Testis (tissue), 3 donors: ENCODE data around the gene POLN. TPM values are rescaled to one million over a fixed set of nuclear protein-coding genes. Genes with fewer than 3 reads are reported as not detected.

ENCODE experiments used
- DNase-seq: peaks from one replicate; pipeline ENCODE4 v3.0.0-alpha.2; 2019
- H3K27ac ChIP-seq, 2 donors: fragments of 200-600 bp; sonication (generic); one replicate each; pipeline ENCODE4 v1.5.1; 2019
- H3K27me3 ChIP-seq: fragments of 200-600 bp; sonication (generic); one replicate; pipeline ENCODE4 v1.5.1; 2019
- H3K36me3 ChIP-seq: fragments of 200-600 bp; sonication (generic); one replicate; pipeline ENCODE4 v1.5.1; 2017; ENCODE audit warnings: low read depth; ENCODE audit errors: missing control alignments
- H3K4me1 ChIP-seq: fragments of 200-600 bp; sonication (generic); one replicate; pipeline ENCODE4 v1.5.1; 2019
- H3K4me3 ChIP-seq, 2 donors: fragments of 200-600 bp; sonication (generic); one replicate each; pipeline ENCODE4 v1.5.1; 2017 to 2019
- H3K9me3 ChIP-seq: fragments of 200-600 bp; sonication (generic); one replicate; pipeline ENCODE4 v1.5.1; 2017
- CTCF ChIP-seq, 3 experiments: fragments of 450-650 bp in 2 of 3; fragments of 200-600 bp in 1 of 3; sonication (generic) in 1 of 3; IDR thresholded peaks; one replicate each; pipeline ENCODE4 v1.5.1; 2016 to 2019; ENCODE audit warnings: antibody characterized with exemption in 3 of 3, mild to moderate bottlenecking in 2 of 3, moderate library complexity in 1 of 3
- POLR2A ChIP-seq: fragments of 450-650 bp; IDR thresholded peaks from one replicate; pipeline ENCODE4 v1.6.1; 2017; ENCODE audit warnings: antibody characterized with exemption, mild to moderate bottlenecking, moderate library complexity
- WGBS, 2 donors: methylation state at CpG; one replicate each; pipeline ENCODE4 v1.1.5; 2018; 5-methylcytosine and 5-hydroxymethylcytosine counted together
- intact Hi-C: fragments of 100-400 bp; cut with DNase I; formaldehyde crosslinking; loops from one replicate; pipeline ENCODE4 v1.15.1; 2023; ENCODE audit warnings: low total_unique reads
- polyA plus RNA-seq: library from polyadenylated mRNA; stranded (reverse); fragments of 350-450 nt; fragmentation: Illumina TruSeq; extraction: RNeasy Lipid Tissue Mini Kit (QIAGEN cat#74804); gene quantifications from one replicate; pipeline ENCODE4 v1.2.3, GENCODE V29; 2014; ENCODE audit warnings: low read depth, low replicate concordance; ENCODE audit not compliant: insufficient read depth
- total RNA-seq, 2 donors: library from RNA; depleted of rRNA; stranded (reverse); fragments of >200 nt; gene quantifications; one replicate each; pipeline ENCODE4 v1.2.3, GENCODE V29; 2016

The POLN gene
- total and polyA plus RNA-seq, 3 donors from 2014 or later, result 12.2 to 23.7 (median 22.9) TPM

- Histone ChIP-seq H3K27ac (no peak overlapping the region), H3K9me3 (no peaks in the 10 kb centered on the region), H3K4me1 (peaks cover 17% of the 10 kb centered on the region), H3K36me3 (no peaks in the 10 kb centered on the region), H3K27me3 (no peaks in the 10 kb centered on the region), H3K4me3 (no peak overlapping the region)
- no peak for TF ChIP-seq POLR2A
- no peak for TF ChIP-seq CTCF (IDR thresholded peaks at IDR 0.05)
- DNase-seq, result no peak
- WGBS, 2 donors, result 71 to 86% methylated on average over 1 to 5 of the region's 6 CpGs
- intact Hi-C loops, result no loop called here
Measured at GRCh38 chr4:2044119-2044485, 197.8 kb downstream of the POLN start.

- Histone ChIP-seq H3K27ac (no peak overlapping the region), H3K9me3 (no peaks in the 10 kb centered on the region), H3K27me3 (no peaks in the 10 kb centered on the region), H3K4me1 (peaks cover 17% of the 10 kb centered on the region), H3K36me3 (no peaks in the 10 kb centered on the region), H3K4me3 (no peak overlapping the region)
- WGBS, 2 donors, result 64 to 65% methylated on average over 4 to 18 of the region's 18 CpGs
- no peak for DNase-seq
- intact Hi-C loops, result no loop called here
- TF ChIP-seq POLR2A (no peak), CTCF (IDR thresholded peaks at IDR 0.05) (no peak)
Measured at GRCh38 chr4:2043396-2044118, 198.4 kb downstream of the POLN start.

- no peak for TF ChIP-seq CTCF (IDR thresholded peaks at IDR 0.05)
- WGBS, 2 donors, result 53 to 68% methylated on average over 8 of the region's 8 CpGs
- no peak overlapping the region for H3K27ac ChIP-seq
- H3K36me3 ChIP-seq, result no peaks in the 10 kb centered on the region
- no peak for DNase-seq
- no peaks in the 10 kb centered on the region for H3K27me3 ChIP-seq
- intact Hi-C loops, result no loop called here
- H3K9me3 ChIP-seq, result no peaks in the 10 kb centered on the region
- H3K4me3 ChIP-seq, result peak overlapping the region; percentile 75 to 87
- peaks cover 17% of the 10 kb centered on the region for H3K4me1 ChIP-seq
Measured at GRCh38 chr4:2042947-2043395, 198.9 kb downstream of the POLN start.

- Histone ChIP-seq H3K9me3 (no peaks in the 10 kb centered on the region), H3K27me3 (no peaks in the 10 kb centered on the region), H3K4me3 (peak overlapping the region; percentile 75 to 87), H3K27ac (peak overlapping the region in 1 of 2 donors; percentile 53), H3K4me1 (peaks cover 17% of the 10 kb centered on the region), H3K36me3 (no peaks in the 10 kb centered on the region)
- 8 to 11% methylated on average over 32 to 53 of the region's 80 CpGs for WGBS, 2 donors
- intact Hi-C loops, result no loop called here
- TF ChIP-seq CTCF (IDR thresholded peaks at IDR 0.05), result no peak
- no peak for TF ChIP-seq POLR2A
- DNase-seq, result no peak
Measured at GRCh38 chr4:2042204-2042946, 199.5 kb downstream of the POLN start.
